BJ (cell line): Measurements from ENCODE around the gene IRAG1. TPM values are rescaled to one million over a fixed set of nuclear protein-coding genes. Genes with fewer than 3 reads are reported as not detected.

Experiments used
- CTCF ChIA-PET: fragments of 350-600 bp; formaldehyde crosslinking; extraction: SDS; loops from one replicate; lab custom pipeline; 2021; ENCODE audit warnings: antibody characterized with exemption, inconsistent platforms; lab: Yijun Ruan, JAX
- POLR2A ChIA-PET: fragments of 300-600 bp; sonication (Branson Sonifier 250); formaldehyde crosslinking; extraction: SDS; loops from one replicate; lab custom pipeline; 2021; ENCODE audit warnings: antibody characterized with exemption; lab: Charles Lee
- DNase-seq: peaks from one replicate; pipeline ENCODE4 v3.0.0-alpha.2; 2011; ENCODE audit warnings: low read depth
- H3K27me3 ChIP-seq: 2 replicates; pipeline ENCODE4 v1.6.0; 2011; ENCODE audit warnings: low read length; ENCODE audit not compliant: control insufficient read depth, insufficient read depth
- H3K36me3 ChIP-seq: 2 replicates; pipeline ENCODE4 v1.5.1; 2011; ENCODE audit warnings: low read length; ENCODE audit not compliant: control insufficient read depth, insufficient read depth
- H3K4me3 ChIP-seq: 2 replicates; pipeline ENCODE4 v1.5.1; 2011; ENCODE audit warnings: low read depth, mild to moderate bottlenecking, control low read depth, low read length
- polyA plus RNA-seq: library from polyadenylated mRNA; depleted of rRNA; stranded (reverse); fragments of >200 nt; gene quantifications from 2 replicates; pipeline ENCODE4 v1.2.3, GENCODE V29; 2011
- TF ChIP-seq, protein P1 (sequence below): IDR thresholded peaks from 2 replicates; pipeline ENCODE4 v1.5.1; 2011; ENCODE audit warnings: low read depth, mild to moderate bottlenecking, control low read depth, inconsistent platforms, low read length, moderate library complexity; ENCODE audit not compliant: insufficient read depth

IRAG1 gene
- polyA plus RNA-seq, 1 experiment = 82.4 TPM

DNA sequence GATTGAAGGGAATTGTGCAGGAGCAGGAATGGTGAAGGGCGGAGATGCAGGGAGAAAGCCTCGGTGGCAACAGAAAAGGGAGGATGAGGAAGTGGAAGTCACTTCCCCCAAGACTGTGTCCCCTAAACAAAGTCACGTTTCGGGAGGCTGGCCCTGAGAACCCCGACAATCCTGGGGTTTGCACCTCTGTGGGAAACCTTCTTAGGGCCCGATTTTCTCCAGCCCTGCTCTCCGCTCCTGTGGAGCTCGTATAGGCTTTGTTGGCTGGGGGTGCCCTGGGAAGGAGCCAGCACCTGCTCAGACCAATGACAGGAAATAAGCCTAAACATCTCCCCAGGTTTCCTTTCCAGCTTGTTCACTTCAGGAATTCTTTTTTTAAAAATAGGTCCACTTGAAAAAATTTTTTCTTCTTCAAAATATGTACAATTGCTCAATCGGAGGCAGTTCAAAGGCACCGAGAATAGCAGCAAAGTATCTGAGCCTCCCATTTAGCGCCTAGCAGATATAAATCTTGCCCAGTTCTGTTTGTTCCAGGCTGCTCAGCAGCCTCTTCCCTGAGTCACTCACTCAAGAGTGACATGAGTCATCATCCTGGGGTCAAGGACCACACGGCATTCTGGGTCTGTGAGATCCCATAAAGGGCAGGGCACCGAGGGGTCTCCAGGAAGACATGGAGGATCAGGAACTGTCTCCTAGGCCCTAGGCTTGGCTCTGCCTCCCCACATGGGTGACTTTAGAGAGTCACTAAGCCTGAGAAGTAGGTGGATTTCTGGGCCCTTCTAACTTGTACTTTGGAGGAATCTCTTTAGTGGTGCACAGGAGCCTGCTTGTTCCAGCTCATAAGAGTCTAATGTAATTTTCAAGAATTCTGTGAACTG lies 34.0 kb downstream of the IRAG1 start:
- no peaks in the 10 kb centered on the region for H3K27me3 ChIP-seq
- peaks cover 11% of the 10 kb centered on the region for H3K36me3 ChIP-seq
- POLR2A ChIA-PET = interaction anchor here (0.6 kb wide), 2 partner anchors 41 to 683 kb away, joined by 3 read pairs; no protein-coding TSS in a partner anchor
- TF ChIP-seq, protein P1, sequence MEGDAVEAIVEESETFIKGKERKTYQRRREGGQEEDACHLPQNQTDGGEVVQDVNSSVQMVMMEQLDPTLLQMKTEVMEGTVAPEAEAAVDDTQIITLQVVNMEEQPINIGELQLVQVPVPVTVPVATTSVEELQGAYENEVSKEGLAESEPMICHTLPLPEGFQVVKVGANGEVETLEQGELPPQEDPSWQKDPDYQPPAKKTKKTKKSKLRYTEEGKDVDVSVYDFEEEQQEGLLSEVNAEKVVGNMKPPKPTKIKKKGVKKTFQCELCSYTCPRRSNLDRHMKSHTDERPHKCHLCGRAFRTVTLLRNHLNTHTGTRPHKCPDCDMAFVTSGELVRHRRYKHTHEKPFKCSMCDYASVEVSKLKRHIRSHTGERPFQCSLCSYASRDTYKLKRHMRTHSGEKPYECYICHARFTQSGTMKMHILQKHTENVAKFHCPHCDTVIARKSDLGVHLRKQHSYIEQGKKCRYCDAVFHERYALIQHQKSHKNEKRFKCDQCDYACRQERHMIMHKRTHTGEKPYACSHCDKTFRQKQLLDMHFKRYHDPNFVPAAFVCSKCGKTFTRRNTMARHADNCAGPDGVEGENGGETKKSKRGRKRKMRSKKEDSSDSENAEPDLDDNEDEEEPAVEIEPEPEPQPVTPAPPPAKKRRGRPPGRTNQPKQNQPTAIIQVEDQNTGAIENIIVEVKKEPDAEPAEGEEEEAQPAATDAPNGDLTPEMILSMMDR = no peak
- peak; percentile 92 for DNase-seq
- CTCF ChIA-PET = interaction anchor here (0.6 to 1.3 kb wide), 4 partner anchors 42 to 872 kb away, joined by 3 to 5 read pairs (median 3); no protein-coding TSS in a partner anchor
- H3K4me3 ChIP-seq = no peak overlapping the region

DNA sequence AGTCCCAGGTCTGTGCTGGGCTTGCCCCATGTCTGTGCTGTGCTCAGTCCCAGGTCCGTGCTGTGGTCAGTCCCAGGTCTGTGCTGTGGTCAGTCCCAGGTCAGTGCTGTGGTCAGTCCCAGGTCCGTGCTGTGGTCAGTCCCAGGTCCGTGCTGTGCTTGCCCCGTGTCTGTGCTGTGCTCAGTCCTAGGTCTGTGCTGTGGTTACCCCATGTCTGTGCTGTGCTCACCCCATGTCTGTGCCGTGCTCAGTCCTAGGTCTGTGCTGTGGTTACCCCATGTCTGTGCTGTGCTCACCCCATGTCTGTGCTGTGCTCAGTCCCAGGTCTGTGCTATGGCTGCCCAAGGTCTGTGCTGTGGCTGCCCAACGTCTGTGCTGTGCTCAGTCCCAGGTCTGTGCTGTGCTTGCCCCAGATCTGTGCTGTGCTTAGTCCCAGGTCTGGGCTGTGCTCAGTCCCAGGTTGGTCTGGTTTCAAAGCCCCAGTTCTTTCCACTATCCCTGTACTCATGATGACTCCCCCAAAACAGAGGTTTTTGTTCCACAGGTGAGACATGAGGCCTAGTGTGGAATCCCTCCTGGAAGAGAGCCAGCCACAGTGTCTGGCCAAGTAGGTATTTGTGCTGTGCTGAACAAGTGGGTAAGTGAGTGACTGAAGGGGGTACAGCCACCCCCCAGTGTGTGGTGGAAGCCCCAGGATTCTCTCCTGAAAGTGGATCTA lies 34.8 kb downstream of the IRAG1 start:
- peaks cover 9% of the 10 kb centered on the region for H3K36me3 ChIP-seq
- no peaks in the 10 kb centered on the region for H3K27me3 ChIP-seq
- TF ChIP-seq, protein P1 = no peak
- no peak for DNase-seq
- H3K4me3 ChIP-seq = no peak overlapping the region
- CTCF ChIA-PET = interaction anchor here (0.6 to 1.0 kb wide), 3 partner anchors 42 to 871 kb away, joined by 3 to 5 read pairs (median 3); no protein-coding TSS in a partner anchor
- POLR2A ChIA-PET = interaction anchor here (0.6 kb wide), 2 partner anchors 40 to 683 kb away, joined by 3 read pairs; no protein-coding TSS in a partner anchor

DNA sequence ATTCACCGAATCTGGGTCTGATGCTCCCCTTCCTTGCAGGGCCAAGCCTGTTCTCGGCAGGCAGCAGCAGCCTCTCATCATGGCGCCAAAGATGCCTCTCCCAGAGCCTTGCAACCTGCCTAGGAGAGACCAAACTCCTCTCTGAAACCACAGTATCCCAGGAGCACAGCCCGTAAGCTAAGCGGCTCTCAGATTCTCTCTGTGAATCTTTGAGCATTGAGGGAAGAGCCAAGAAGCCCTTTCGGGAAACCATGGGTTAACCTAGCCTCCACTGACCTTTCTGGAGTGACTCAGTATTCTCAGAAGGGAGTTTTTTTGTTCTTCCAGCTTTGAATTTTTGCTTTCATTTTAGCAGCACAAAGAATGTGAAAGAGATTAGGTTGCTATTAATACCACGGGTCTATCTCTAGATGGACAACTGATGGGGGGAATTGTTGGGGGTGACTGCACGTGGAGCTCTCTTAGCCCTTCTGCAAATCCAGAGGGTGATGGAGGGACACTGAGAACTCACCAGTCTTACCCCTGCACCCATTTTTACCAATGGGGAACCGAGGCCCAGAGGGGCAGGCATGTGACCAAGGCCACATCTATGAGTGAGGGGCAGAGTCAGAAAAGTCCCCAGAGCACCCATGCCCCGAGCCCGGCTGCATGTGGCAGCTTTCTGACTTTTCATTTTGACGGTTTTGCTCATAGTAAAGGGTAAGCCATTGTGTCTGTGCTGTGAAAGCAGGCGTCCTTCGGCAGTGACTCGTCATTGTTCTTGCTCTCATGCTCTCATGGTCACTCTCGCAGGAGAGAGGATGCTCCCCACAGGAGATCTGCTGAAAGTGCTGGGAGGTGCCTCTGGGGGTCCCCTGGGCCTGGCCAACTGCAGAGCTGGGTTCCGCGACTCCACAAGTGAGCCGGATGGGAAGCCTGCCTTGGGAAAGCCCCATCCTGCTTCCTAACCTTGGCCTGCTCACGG lies 36.0 kb downstream of the IRAG1 start:
- ChIA-PET CTCF (interaction anchor here (0.7 to 1.4 kb wide), 3 partner anchors 77 to 246 kb away, joined by 3 to 4 read pairs (median 3); partner anchors contain the start of gene RNF141), POLR2A (interaction anchor here (0.6 kb wide), 1 partner anchor 10 kb away, joined by 3 read pairs; no protein-coding TSS in a partner anchor)
- Histone ChIP-seq H3K36me3 (peaks cover 9% of the 10 kb centered on the region), H3K4me3 (no peak overlapping the region), H3K27me3 (no peaks in the 10 kb centered on the region)
- DNase-seq = no peak
- TF ChIP-seq, protein P1 = no peak

DNA sequence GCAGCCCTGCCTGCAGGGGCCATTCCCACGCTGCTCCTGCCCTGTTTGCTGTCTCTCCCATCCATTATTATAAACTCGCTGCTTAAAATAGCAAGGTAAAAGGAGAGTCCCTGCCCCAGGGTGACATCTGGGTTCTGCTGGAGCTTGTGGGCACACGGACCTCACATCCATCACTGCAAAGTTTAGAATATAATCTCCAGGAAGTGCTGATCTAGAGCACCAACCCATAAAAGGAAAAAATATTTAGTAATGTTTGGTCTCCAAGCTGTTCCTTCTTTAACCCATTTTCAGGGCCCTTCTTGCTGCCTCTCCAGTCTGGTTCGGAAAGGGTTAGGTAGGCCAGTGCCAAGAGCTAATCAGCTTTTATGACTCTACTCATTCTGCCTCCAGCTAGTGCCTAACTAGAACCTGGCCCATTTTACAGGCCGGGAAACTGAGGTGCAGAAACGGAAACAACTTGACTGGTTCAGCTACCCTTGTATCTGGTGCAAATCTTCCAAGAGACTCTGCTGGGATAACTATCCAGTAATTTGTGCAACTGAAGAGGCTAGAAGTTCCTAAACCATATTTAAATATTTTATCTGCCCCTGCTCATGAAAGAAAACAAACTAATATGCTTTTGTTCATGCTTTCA lies 37.5 kb downstream of the IRAG1 start:
- CTCF ChIA-PET = interaction anchor here (0.7 to 3.3 kb wide), 8 partner anchors 9 to 250 kb away, joined by 3 to 18 read pairs (median 6); partner anchors contain the start of gene RNF141
- TF ChIP-seq, protein P1 = no peak
- Histone ChIP-seq H3K27me3 (no peaks in the 10 kb centered on the region), H3K36me3 (peaks cover 7% of the 10 kb centered on the region; the same call in 1 of the 2 replicates), H3K4me3 (no peak overlapping the region)
- POLR2A ChIA-PET = interaction anchor here (0.6 kb wide), 1 partner anchor 13 kb away, joined by 3 read pairs; no protein-coding TSS in a partner anchor
- no peak for DNase-seq
